ENCODE measurements around the gene FGF6.

- TF ChIP-seq CTCF (IDR thresholded peaks at IDR 0.05; ENCODE audit: poor library complexity), result no peak
- no peak for TF ChIP-seq EZH2 (IDR thresholded peaks at IDR 0.05; ENCODE audit: borderline replicate concordance)
- TF ChIP-seq EZH2phosphoT487 (IDR thresholded peaks at IDR 0.05; ENCODE audit: low read depth, severe bottlenecking, unreplicated experiment), result no peak
These were observed 13.7 kb downstream of the FGF6 start for GRCh38 chr12:4431866-4432265.
